ENCODE measurements around the gene FCGR3B.
"Not testable (repeated sequence)": the region's sequence is repeated elsewhere in the genome, so short reads cannot be mapped to it uniquely, and the experiment has no call there.

The FCGR3B gene

GRCh38 chr1:161631076-161631475 lies at the start of gene FCGR3B:
FCGR3B (minus strand) TSS chr1:161631176; CDS start chr1:161631094, 82 bp downstream.
- no peak within 1 kb of the TSS for H3K4me3 ChIP-seq
- DNase-seq (ENCODE audit: low spot score in 2 of 2), result no peak
- H3K4me1 ChIP-seq, result no peaks in the 10 kb centered on the region
- in situ Hi-C loops (cut with MboI; ENCODE audit: low sequenced_read_pairs), result no loop called here
- H3K27me3 ChIP-seq (ENCODE audit: low read depth), result no peaks in the 10 kb centered on the region
- no peaks in the 10 kb centered on the region for H3K36me3 ChIP-seq (replicated peaks)
- no peaks in the 10 kb centered on the region for H3K9me3 ChIP-seq

GRCh38 chr1:161678500-161678899 lies 47.5 kb upstream of the FCGR3B start:
- no peaks in the 10 kb centered on the region for H3K4me1 ChIP-seq
- DNase-seq (ENCODE audit: low spot score in 2 of 2), result no peak
- H3K4me3 ChIP-seq, result no peak overlapping the region
- H3K9me3 ChIP-seq, result no peaks in the 10 kb centered on the region
- H3K27me3 ChIP-seq (ENCODE audit: low read depth), result peaks cover 4% of the 10 kb centered on the region; the same call in 1 of the 2 replicates
- no peaks in the 10 kb centered on the region for H3K36me3 ChIP-seq (replicated peaks)
- in situ Hi-C loops (cut with MboI; ENCODE audit: low sequenced_read_pairs), result no loop called here

GRCh38 chr1:161676958-161677689 lies 46.1 kb upstream of the FCGR3B start:
- peaks cover 4% of the 10 kb centered on the region; the same call in 1 of the 2 replicates for H3K27me3 ChIP-seq (ENCODE audit: low read depth)
- no peak for DNase-seq (ENCODE audit: low spot score in 2 of 2)

GRCh38 chr1:161676441-161676840 lies 45.5 kb upstream of the FCGR3B start:
- no peak for DNase-seq (ENCODE audit: low spot score in 2 of 2)
- no peaks in the 10 kb centered on the region for H3K36me3 ChIP-seq (replicated peaks)
- in situ Hi-C loops (cut with MboI; ENCODE audit: low sequenced_read_pairs), result no loop called here
- no peak overlapping the region for H3K4me3 ChIP-seq
- peaks cover 2% of the 10 kb centered on the region; the same call in 1 of the 2 replicates for H3K4me1 ChIP-seq
- no peaks in the 10 kb centered on the region for H3K9me3 ChIP-seq
- peaks cover 2% of the 10 kb centered on the region; the same call in 1 of the 2 replicates for H3K27me3 ChIP-seq (ENCODE audit: low read depth)

More at GRCh38 chr1:161676958-161677689, 46.1 kb upstream of the FCGR3B start:
- in situ Hi-C loops (cut with MboI; ENCODE audit: low sequenced_read_pairs), result no loop called here
- Histone ChIP-seq H3K36me3 (replicated peaks) (no peaks in the 10 kb centered on the region), H3K9me3 (no peaks in the 10 kb centered on the region), H3K4me3 (no peak overlapping the region), H3K4me1 (no peaks in the 10 kb centered on the region)

GRCh38 chr1:161674908-161675307 lies 43.9 kb upstream of the FCGR3B start:
- H3K4me3 ChIP-seq; in situ Hi-C loops (cut with MboI; ENCODE audit: low sequenced_read_pairs); H3K9me3 ChIP-seq; H3K27me3 ChIP-seq (ENCODE audit: low read depth); DNase-seq (ENCODE audit: low spot score in 2 of 2); H3K4me1 ChIP-seq; H3K36me3 ChIP-seq (replicated peaks): not testable (repeated sequence)

GRCh38 chr1:161674447-161674846 lies 43.5 kb upstream of the FCGR3B start:
- in situ Hi-C loops (cut with MboI; ENCODE audit: low sequenced_read_pairs); H3K9me3 ChIP-seq; H3K4me1 ChIP-seq; H3K4me3 ChIP-seq; H3K36me3 ChIP-seq (replicated peaks); DNase-seq (ENCODE audit: low spot score in 2 of 2); H3K27me3 ChIP-seq (ENCODE audit: low read depth): not testable (repeated sequence)

GRCh38 chr1:161673437-161673836 lies 42.5 kb upstream of the FCGR3B start:
- in situ Hi-C loops (cut with MboI; ENCODE audit: low sequenced_read_pairs); H3K9me3 ChIP-seq; H3K4me3 ChIP-seq; H3K27me3 ChIP-seq (ENCODE audit: low read depth); H3K36me3 ChIP-seq (replicated peaks); DNase-seq (ENCODE audit: low spot score in 2 of 2); H3K4me1 ChIP-seq: not testable (repeated sequence)

- peak; percentile 39 to 41 for DNase-seq (ENCODE audit: low spot score in 2 of 2)
- H3K9me3 ChIP-seq; H3K27me3 ChIP-seq (ENCODE audit: low read depth); H3K36me3 ChIP-seq (replicated peaks); H3K4me3 ChIP-seq; H3K4me1 ChIP-seq; in situ Hi-C loops (cut with MboI; ENCODE audit: low sequenced_read_pairs): not testable (repeated sequence)
Observed at GRCh38 chr1:161671045-161672020, 40.4 kb upstream of the FCGR3B start.

GRCh38 chr1:161664689-161665088 lies 33.7 kb upstream of the FCGR3B start:
- H3K9me3 ChIP-seq; DNase-seq (ENCODE audit: low spot score in 2 of 2); H3K4me1 ChIP-seq; H3K36me3 ChIP-seq (replicated peaks); H3K27me3 ChIP-seq (ENCODE audit: low read depth); H3K4me3 ChIP-seq; in situ Hi-C loops (cut with MboI; ENCODE audit: low sequenced_read_pairs): not testable (repeated sequence)

- in situ Hi-C loops (cut with MboI; ENCODE audit: low sequenced_read_pairs), result not testable (repeated sequence)
Observed at GRCh38 chr1:161663569-161663968, 32.6 kb upstream of the FCGR3B start.

GRCh38 chr1:161662684-161663339 lies 31.8 kb upstream of the FCGR3B start, which contains the start of gene FCGR2B:
FCGR2B (plus strand) TSS chr1:161663143; CDS start chr1:161663242, 99 bp downstream.
- H3K36me3 ChIP-seq (replicated peaks); H3K9me3 ChIP-seq; H3K27me3 ChIP-seq (ENCODE audit: low read depth); H3K4me3 ChIP-seq; DNase-seq (ENCODE audit: low spot score in 2 of 2); in situ Hi-C loops (cut with MboI; ENCODE audit: low sequenced_read_pairs); H3K4me1 ChIP-seq: not testable (repeated sequence)

More at GRCh38 chr1:161663569-161663968, 32.6 kb upstream of the FCGR3B start:
- not testable (repeated sequence) for H3K27me3 ChIP-seq (ENCODE audit: low read depth); H3K4me3 ChIP-seq; H3K4me1 ChIP-seq; H3K36me3 ChIP-seq (replicated peaks); DNase-seq (ENCODE audit: low spot score in 2 of 2); H3K9me3 ChIP-seq

GRCh38 chr1:161661660-161662311 lies 30.8 kb upstream of the FCGR3B start:
- in situ Hi-C loops (cut with MboI; ENCODE audit: low sequenced_read_pairs); H3K9me3 ChIP-seq; H3K36me3 ChIP-seq (replicated peaks); DNase-seq (ENCODE audit: low spot score in 2 of 2); H3K4me1 ChIP-seq; H3K4me3 ChIP-seq; H3K27me3 ChIP-seq (ENCODE audit: low read depth): not testable (repeated sequence)

GRCh38 chr1:161658524-161658923 lies 27.5 kb upstream of the FCGR3B start:
- H3K36me3 ChIP-seq (replicated peaks); in situ Hi-C loops (cut with MboI; ENCODE audit: low sequenced_read_pairs); H3K4me1 ChIP-seq; H3K27me3 ChIP-seq (ENCODE audit: low read depth); DNase-seq (ENCODE audit: low spot score in 2 of 2); H3K4me3 ChIP-seq; H3K9me3 ChIP-seq: not testable (repeated sequence)

Data from HAP-1 (cell line).